SJSA1 (cell line): ENCODE measurements around the gene RPRD1B. TPM values are rescaled to one million over a fixed set of nuclear protein-coding genes. Genes with fewer than 3 reads are reported as not detected.

Source experiments
- DNase-seq, 2 experiments: peaks; one replicate each; pipeline ENCODE4 v3.0.0-alpha.2; 2015 to 2020; ENCODE audit warnings: low spot score in 2 of 2, low read depth in 1 of 2
- H3K27ac ChIP-seq: fragments of 250-450 bp; sonication (Bioruptor Pico); 2 replicates; pipeline ENCODE4 v1.5.1; 2020; ENCODE audit warnings: mild to moderate bottlenecking, moderate library complexity
- H3K27me3 ChIP-seq: fragments of 250-450 bp; sonication (Bioruptor Pico); replicated peaks from 2 replicates; pipeline ENCODE4 v1.5.1; 2020; ENCODE audit warnings: mild to moderate bottlenecking, moderate library complexity
- H3K36me3 ChIP-seq: fragments of 250-450 bp; sonication (Bioruptor Pico); 2 replicates; pipeline ENCODE4 v1.5.1; 2020; ENCODE audit warnings: mild to moderate bottlenecking
- H3K4me1 ChIP-seq: fragments of 250-450 bp; sonication (Bioruptor Pico); replicated peaks from 2 replicates; pipeline ENCODE4 v1.6.1; 2021; ENCODE audit warnings: mild to moderate bottlenecking
- H3K4me3 ChIP-seq: fragments of 250-450 bp; sonication (Bioruptor Pico); 2 replicates; pipeline ENCODE4 v1.5.1; 2020; ENCODE audit warnings: mild to moderate bottlenecking
- H3K9me3 ChIP-seq: fragments of 250-450 bp; sonication (Bioruptor Pico); replicated peaks from 2 replicates; pipeline ENCODE4 v1.5.1; 2020; ENCODE audit warnings: mild to moderate bottlenecking
- total RNA-seq: library from RNA; depleted of rRNA; stranded (reverse); fragments of >200 nt; shearing (Covaris generic); gene quantifications from 2 replicates; pipeline ENCODE4 v1.2.3, GENCODE V29; 2014

The RPRD1B gene
- total RNA-seq, 1 experiment from 2014 or later, result 27.9 TPM

DNA sequence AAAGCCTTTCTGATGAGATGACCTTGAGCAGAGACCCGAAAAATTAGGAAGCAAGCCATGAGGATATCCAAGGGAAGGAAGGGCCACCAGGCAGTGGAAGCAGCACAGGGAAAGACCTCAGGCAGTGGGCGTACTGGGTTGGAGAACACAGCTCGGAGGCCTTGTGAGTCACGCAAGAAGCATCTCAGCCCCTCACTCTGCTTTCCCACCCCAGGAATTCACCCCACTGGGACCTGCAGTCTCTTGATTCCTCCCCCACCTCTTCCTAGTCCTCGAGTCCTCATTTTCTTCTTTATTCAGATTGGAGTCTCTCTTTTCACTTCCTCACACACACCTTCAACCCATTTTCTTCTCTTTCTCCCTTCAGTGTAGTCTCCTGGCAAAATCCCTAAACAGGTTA lies 27.0 kb downstream of the RPRD1B start:
- H3K4me1 ChIP-seq, result peaks cover 4% of the 10 kb centered on the region; the same call in 1 of the 2 replicates
- DNase-seq, result no peak
- no peaks in the 10 kb centered on the region for H3K9me3 ChIP-seq
- no peak overlapping the region for H3K4me3 ChIP-seq
- H3K36me3 ChIP-seq, result peaks cover 82% of the 10 kb centered on the region
- H3K27ac ChIP-seq, result no peak overlapping the region
- H3K27me3 ChIP-seq, result no peaks in the 10 kb centered on the region

DNA sequence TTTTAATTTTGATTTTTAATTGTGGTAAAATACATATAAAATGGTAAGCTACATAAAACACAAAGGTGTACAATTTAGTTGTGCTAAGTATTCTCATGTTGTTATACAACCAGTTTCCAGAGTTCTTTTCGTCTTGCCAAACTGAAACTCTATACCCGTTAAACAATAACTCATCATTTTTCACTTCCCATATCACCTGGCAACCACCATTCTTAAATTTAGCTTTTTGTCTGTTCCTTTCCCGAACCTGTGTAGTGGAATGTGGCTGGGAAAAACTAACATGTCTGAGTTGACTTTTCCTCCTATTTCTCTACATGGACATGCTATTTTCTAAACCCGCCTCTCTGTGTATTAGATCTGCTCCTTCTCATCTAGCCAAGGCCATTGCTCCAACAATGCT lies 27.6 kb downstream of the RPRD1B start:
- no peaks in the 10 kb centered on the region for H3K27me3 ChIP-seq
- no peak overlapping the region for H3K4me3 ChIP-seq
- H3K9me3 ChIP-seq, result no peaks in the 10 kb centered on the region
- peaks cover 4% of the 10 kb centered on the region; the same call in 1 of the 2 replicates for H3K4me1 ChIP-seq
- peaks cover 87% of the 10 kb centered on the region for H3K36me3 ChIP-seq
- DNase-seq, result no peak
- H3K27ac ChIP-seq, result no peak overlapping the region

DNA sequence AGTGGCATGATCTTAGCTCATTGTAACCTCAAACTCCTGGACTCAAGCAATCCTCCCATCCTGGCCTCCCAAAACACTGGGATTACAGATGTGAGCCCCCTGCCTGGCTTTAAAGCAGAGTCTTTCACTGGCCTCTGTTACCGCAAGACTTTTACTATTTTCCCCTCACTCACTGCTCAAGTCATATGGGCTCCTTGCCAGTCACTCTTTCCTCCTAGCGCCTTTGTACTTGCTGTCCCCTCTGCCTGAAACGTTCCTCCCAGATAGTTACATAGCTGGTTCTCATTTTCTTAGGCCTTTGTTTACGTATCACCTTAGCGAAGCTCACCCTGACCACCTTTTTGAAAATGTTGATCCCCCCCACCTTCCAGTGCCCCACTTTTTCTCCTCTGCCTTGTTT lies 29.3 kb downstream of the RPRD1B start:
- no peaks in the 10 kb centered on the region for H3K9me3 ChIP-seq
- H3K4me1 ChIP-seq, result peaks cover 4% of the 10 kb centered on the region; the same call in 1 of the 2 replicates
- H3K27ac ChIP-seq, result no peak overlapping the region
- H3K36me3 ChIP-seq, result peaks cover 94% of the 10 kb centered on the region
- H3K4me3 ChIP-seq, result no peak overlapping the region
- DNase-seq, result no peak
- no peaks in the 10 kb centered on the region for H3K27me3 ChIP-seq

DNA sequence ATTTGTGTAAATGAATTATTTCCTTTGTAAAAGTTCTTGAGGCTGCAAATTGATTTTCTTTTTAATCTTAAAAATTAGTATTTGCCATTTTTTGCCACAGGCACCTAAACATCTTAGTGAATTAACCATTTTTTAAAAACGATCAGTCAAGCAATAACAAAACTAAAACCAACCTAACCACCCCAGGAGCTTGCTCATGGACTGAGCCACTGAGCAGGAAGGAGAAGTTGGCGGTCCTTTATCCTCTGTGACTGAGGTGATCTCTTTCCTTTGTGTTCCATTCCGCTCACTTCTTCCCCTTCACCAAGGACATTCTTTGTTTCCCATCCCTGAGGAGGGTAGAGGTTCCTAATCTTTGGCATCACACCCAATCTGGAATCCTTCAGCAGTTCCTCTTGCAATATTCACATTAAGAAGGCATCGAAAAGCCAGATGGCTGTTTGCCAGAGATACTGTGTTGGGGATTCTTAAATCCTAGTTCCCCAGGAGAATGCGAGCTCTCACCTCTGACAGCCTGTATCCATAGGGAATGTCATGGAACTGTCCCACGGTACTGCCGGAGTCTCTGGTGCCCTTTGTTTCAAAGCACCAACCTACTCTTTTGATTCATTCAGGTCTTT lies 30.5 kb downstream of the RPRD1B start:
- H3K9me3 ChIP-seq, result no peaks in the 10 kb centered on the region
- H3K27me3 ChIP-seq, result no peaks in the 10 kb centered on the region
- no peak for DNase-seq
- H3K36me3 ChIP-seq, result peaks cover 94% of the 10 kb centered on the region
- no peak overlapping the region for H3K27ac ChIP-seq
- H3K4me3 ChIP-seq, result no peak overlapping the region
- H3K4me1 ChIP-seq, result peaks cover 4% of the 10 kb centered on the region; the same call in 1 of the 2 replicates

DNA sequence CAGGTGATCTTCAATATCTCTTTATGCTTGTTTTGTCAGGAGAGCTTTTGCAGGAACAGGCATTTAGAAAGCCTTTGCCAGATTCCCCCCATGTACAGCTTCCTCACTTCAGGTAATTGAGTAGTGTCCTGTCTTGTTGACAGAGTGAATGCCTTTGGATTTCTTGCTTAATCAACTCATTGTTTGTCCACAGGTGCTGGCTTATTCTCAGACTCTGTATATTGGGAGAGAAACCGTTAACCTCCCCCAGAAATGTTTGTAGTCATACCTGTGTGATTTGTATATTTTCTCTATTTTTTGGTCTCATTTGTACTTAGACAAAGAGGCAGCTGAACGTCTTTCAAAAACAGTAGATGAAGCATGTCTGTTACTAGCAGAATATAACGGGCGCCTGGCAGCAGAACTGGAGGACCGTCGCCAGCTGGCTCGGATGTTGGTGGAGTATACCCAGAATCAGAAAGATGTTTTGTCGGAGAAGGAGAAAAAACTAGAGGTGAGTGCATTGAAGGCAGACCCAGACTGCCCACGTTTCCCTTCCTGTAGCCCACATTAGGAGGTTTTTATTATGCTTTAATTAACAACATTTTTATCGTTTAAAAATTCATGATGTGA lies 32.3 kb downstream of the RPRD1B start:
- H3K27me3 ChIP-seq, result no peaks in the 10 kb centered on the region
- H3K27ac ChIP-seq, result no peak overlapping the region
- H3K4me1 ChIP-seq, result no peaks in the 10 kb centered on the region
- no peak for DNase-seq
- H3K9me3 ChIP-seq, result no peaks in the 10 kb centered on the region
- no peak overlapping the region for H3K4me3 ChIP-seq
- H3K36me3 ChIP-seq, result peaks cover 93% of the 10 kb centered on the region

DNA sequence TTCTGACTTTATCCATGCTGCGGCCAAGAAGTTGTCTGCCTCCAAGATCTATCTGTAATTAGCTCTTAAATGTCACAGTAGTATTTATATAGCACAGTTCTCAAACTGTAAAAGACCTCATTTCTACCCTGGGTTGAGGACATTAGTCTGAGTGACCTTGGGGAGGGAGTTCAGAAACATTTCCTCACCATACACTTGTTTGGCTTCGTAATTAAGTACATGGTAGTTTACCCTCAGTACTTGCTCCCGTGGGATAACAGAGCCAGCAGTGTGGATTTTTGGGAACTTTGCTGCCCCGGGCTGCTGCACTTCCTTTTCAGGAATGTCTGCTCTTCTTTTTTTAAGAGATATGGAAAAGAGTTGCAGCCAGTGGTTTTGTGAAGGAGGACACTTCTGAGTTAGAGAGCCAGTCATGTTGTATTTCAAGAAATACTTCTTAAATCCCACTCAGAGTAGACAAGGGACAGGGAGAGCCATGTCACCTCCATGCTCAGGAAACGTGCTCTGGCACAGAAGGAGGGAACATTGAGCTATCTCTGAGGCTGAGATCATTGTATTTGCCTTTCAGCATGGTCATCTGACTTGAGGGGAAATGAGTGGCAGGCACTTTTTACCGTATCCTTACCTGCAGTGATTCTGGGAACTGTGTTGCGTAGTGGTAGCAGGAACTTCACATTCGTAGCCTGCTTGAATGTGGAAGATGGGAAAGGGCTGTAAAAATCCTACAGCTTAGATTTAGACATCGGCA lies 33.6 kb downstream of the RPRD1B start:
- Histone ChIP-seq H3K36me3 (peaks cover 91% of the 10 kb centered on the region), H3K27me3 (no peaks in the 10 kb centered on the region), H3K4me1 (no peaks in the 10 kb centered on the region), H3K9me3 (no peaks in the 10 kb centered on the region), H3K27ac (no peak overlapping the region), H3K4me3 (no peak overlapping the region)
- DNase-seq, result no peak

DNA sequence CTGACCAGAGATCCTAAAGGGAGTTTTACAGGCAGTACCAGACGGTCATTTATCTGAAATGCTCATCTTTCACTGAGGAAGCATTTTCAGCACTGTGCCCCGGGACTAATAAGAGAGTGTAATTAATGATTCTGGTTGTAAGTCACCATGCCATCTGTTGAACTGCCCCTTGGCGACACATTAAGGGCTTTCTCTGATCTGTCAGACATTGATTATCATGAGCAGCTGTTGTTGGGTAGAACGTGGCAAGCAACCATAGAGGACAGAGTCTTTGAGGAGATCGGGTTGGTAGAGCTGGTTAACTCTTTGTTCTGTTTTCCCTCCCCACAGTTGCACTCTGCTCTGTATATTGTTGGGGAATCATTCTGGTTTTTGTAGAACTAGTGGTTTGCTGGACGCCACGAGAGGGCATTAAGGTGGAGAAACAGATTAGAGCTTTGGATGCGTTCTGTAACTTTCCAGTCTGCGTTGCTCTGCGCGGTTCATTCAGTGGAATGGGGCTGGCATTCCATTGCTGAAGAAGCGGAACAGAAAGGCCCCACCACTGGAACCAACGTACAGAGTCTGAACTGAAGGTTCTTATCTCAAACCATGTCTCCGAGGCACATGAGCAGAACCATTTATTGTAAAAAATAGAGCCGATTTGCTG lies 34.3 kb downstream of the RPRD1B start:
- no peak for DNase-seq
- Histone ChIP-seq H3K4me3 (no peak overlapping the region), H3K9me3 (no peaks in the 10 kb centered on the region), H3K27ac (no peak overlapping the region), H3K27me3 (no peaks in the 10 kb centered on the region), H3K36me3 (peaks cover 91% of the 10 kb centered on the region), H3K4me1 (no peaks in the 10 kb centered on the region)

DNA sequence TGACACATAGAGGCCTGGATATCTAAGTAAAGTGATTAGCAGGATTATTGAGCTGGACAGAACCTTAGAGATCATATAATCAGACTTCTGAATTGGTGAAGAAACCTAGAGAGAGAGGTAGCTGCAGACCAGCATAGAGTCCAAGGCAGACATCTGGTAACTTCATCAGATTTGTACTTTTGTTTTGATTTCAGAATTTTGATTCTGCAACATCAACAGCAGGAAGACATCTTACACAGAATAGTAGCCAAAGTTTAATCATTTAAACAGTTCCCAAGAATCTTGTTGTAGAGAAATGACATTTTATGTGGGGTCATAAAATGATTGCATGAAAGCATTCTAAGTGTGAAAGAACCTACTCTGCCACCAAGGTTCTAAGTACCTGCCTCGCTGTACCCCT lies 39.4 kb downstream of the RPRD1B start:
- no peak for DNase-seq

DNA sequence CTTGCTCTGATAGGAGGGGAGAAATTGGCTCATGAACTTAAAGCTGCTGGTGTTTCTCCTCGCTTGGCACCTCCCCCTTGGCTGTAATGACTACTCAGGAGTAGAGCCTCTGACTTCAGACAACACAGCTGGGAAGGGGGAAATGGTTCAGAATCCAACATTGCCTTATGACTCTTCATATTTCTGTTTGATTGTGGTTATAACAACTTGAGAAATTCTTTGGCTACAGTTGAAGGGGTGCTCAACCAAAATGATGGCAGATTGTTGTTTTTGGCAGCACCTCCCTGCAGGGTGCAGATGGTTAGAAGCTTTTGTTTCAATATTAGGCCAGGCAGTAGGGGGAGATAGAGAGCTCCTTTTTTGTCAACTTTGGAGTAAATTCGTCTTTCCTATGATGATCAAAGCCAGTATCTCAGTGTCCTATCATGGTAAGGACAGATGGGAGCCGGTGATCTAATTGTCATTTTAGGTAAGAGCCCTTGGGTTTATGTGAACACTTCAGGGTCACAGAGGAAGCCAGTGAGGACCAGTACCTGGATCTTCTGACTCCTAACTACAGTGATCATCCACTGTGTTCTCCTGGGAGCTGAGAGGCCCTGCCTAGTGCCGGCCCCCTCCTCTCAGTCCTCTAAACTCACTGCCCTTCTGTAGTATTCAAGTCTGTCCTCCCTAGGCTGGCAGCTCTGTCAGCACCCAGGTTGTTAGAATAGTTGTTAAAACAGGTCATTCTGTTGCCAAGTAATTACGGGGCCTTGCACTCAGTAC lies 39.9 kb downstream of the RPRD1B start:
- DNase-seq, result peak; percentile 64 to 81
- Histone ChIP-seq H3K27me3 (no peaks in the 10 kb centered on the region), H3K27ac (no peak overlapping the region), H3K4me1 (peaks cover 20% of the 10 kb centered on the region), H3K36me3 (peaks cover 66% of the 10 kb centered on the region), H3K4me3 (no peak overlapping the region), H3K9me3 (no peaks in the 10 kb centered on the region)

More for the DNA sequence above, 39.4 kb downstream of the RPRD1B start:
- H3K27ac ChIP-seq, result no peak overlapping the region
- no peaks in the 10 kb centered on the region for H3K27me3 ChIP-seq
- H3K4me3 ChIP-seq, result no peak overlapping the region
- peaks cover 20% of the 10 kb centered on the region for H3K4me1 ChIP-seq
- H3K36me3 ChIP-seq, result peaks cover 70% of the 10 kb centered on the region
- H3K9me3 ChIP-seq, result no peaks in the 10 kb centered on the region

DNA sequence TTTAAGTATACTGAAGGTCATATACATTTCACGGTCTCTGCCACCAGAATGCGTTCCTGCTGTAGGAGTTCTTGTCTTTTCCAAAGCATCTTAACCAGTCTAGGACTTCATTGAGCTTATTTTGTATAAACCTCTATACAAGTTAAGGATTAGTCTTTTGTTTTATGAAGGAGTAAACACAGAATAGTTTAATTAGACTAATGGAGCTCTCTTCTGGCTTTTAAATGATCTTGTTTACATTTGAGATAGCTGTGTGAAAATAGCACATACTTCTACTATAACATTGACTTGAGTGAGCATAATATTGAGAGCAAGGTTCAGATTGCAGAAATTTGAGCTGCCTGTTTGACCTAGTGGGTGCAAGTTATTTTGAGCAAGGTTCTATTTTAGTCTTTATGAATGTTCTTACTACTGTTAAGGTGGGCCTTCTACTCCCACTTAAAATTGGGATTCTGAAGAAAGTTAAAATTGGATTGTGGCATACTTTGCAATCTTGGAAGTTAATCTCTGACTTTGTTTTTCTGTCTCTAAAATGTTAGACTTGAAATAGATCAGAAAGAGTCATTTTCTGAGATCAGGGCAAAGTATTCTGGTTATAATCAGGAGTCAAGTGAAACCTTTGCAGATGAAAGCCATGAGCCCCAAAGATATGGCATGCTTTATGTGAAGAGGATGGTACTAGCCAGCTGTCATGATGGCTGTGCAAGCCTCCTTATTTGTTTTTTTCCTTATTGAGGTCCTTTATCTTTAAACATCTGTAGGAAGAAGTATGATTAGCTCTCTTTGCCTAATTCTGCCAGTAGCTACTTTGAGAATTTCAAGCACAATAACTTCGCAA lies 41.8 kb downstream of the RPRD1B start:
- H3K9me3 ChIP-seq, result no peaks in the 10 kb centered on the region
- no peak overlapping the region for H3K27ac ChIP-seq
- H3K4me3 ChIP-seq, result no peak overlapping the region
- H3K4me1 ChIP-seq, result peaks cover 20% of the 10 kb centered on the region
- no peak for DNase-seq
- no peaks in the 10 kb centered on the region for H3K27me3 ChIP-seq
- H3K36me3 ChIP-seq, result peaks cover 68% of the 10 kb centered on the region

DNA sequence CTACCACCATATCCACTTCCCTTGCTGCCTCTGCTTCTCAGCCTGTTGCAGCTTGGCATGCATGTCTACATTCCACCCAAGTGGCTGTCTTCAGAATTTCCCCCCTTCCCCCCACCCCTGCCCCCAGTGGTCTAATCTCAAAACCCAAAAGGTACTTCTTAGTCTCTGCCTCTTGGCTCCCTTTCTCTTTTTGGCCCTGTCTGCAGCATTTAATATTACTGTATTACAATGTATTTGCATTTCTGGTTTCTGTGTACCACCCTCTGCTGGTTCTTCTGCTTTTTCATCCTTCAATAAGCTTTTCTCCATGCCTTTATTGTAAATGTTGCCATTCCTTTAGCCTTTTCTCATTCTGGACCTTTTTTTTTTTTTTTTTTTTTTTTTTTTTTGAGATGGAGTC lies 43.0 kb downstream of the RPRD1B start:
- Histone ChIP-seq H3K36me3 (peaks cover 63% of the 10 kb centered on the region), H3K4me1 (peaks cover 20% of the 10 kb centered on the region), H3K9me3 (no peaks in the 10 kb centered on the region), H3K4me3 (no peak overlapping the region), H3K27me3 (no peaks in the 10 kb centered on the region), H3K27ac (no peak overlapping the region)
- no peak for DNase-seq

DNA sequence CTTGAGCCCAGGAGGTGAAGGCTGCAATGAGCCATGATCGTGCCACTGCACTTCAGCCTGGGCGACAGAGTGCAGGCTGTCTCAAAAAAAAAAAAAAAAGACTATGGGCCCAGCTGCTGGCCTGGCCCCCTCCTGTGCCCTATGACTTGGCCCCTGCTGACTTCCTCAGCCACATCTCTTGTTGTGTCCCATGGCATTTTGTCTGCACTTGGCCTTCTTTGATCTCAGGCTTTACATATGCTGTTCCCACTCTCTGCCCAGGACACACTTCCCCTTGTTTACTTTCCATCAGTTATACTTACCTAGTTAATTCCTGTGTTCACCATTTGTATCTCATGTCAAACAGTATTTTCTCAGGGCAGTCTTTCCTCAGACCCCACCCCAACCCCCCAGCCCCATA lies 44.5 kb downstream of the RPRD1B start:
- no peak for DNase-seq
- Histone ChIP-seq H3K9me3 (no peaks in the 10 kb centered on the region), H3K4me3 (no peak overlapping the region), H3K27me3 (no peaks in the 10 kb centered on the region), H3K4me1 (peaks cover 34% of the 10 kb centered on the region), H3K36me3 (peaks cover 58% of the 10 kb centered on the region), H3K27ac (no peak overlapping the region)

DNA sequence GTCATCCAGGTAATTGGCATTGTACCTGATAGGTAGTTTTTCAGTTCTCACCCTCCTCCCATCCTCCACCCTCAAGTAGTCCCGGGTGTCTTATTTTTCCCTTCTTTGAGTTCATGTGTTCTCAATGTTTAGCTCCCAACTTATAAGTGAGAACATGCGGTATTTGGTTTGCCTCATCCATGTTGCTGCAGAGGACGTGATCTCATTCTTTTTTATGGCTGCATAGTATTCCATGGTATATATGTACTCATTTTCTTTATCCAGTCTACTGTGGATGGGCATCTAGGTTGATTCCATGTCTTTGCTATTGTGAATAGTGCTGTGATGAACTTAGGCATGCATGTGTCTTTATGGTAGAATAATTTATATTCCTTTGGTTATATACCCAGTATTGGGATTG lies 45.8 kb downstream of the RPRD1B start:
- H3K4me1 ChIP-seq, result peaks cover 39% of the 10 kb centered on the region
- H3K36me3 ChIP-seq, result peaks cover 49% of the 10 kb centered on the region
- H3K27ac ChIP-seq, result no peak overlapping the region
- no peaks in the 10 kb centered on the region for H3K27me3 ChIP-seq
- H3K4me3 ChIP-seq, result no peak overlapping the region
- no peaks in the 10 kb centered on the region for H3K9me3 ChIP-seq
- no peak for DNase-seq
